Stimulated activated CD4-positive, alpha-beta T cell treated with anti-CD3 and anti-CD28 coated beads, TNF-alpha, amount 100 ng/mL, for 1 hour (primary cell): ENCODE measurements around the gene CORO1C.
"Not testable (repeated sequence)": the region's sequence is repeated elsewhere in the genome, so short reads cannot be mapped to it uniquely, and the experiment has no call there.

Source experiments
- DNase-seq, 3 donors: peaks; one replicate each; pipeline ENCODE4 v3.0.0-alpha.2; 2020; ENCODE audit warnings: low read depth in 3 of 3, low spot score in 1 of 3

CORO1C gene

GRCh38 chr12:108679106-108679681 lies 52.1 kb downstream of the CORO1C start:
- no peak for DNase-seq

- DNase-seq = no peak
These were observed 53.1 kb downstream of the CORO1C start for GRCh38 chr12:108678104-108678730.

- no peak for DNase-seq
These were observed 53.9 kb downstream of the CORO1C start for GRCh38 chr12:108677381-108677780.

GRCh38 chr12:108676707-108677106 lies 54.6 kb downstream of the CORO1C start:
- DNase-seq = no peak

GRCh38 chr12:108675792-108676191 lies 55.5 kb downstream of the CORO1C start:
- DNase-seq = no peak

GRCh38 chr12:108672054-108672453 lies 59.3 kb downstream of the CORO1C start:
- no peak for DNase-seq

GRCh38 chr12:108671110-108671509 lies 60.2 kb downstream of the CORO1C start:
- DNase-seq = no peak

- no peak for DNase-seq
These were observed 61.2 kb downstream of the CORO1C start for GRCh38 chr12:108670066-108670631.

GRCh38 chr12:108668542-108668941 lies 62.8 kb downstream of the CORO1C start:
- no peak for DNase-seq

GRCh38 chr12:108668063-108668462 lies 63.3 kb downstream of the CORO1C start:
- DNase-seq = no peak

- no peak for DNase-seq
These were observed 64.0 kb downstream of the CORO1C start for GRCh38 chr12:108667349-108667748.

- no peak for DNase-seq
These were observed 64.9 kb downstream of the CORO1C start for GRCh38 chr12:108666401-108666881.

GRCh38 chr12:108665608-108666202 lies 65.6 kb downstream of the CORO1C start:
- no peak for DNase-seq

- DNase-seq = peak; percentile 55 to 73 (median 67)
These were observed 66.7 kb downstream of the CORO1C start for GRCh38 chr12:108664338-108665258.

- no peak for DNase-seq
These were observed 67.8 kb downstream of the CORO1C start for GRCh38 chr12:108663324-108664015.

GRCh38 chr12:108658115-108658514 lies 73.2 kb downstream of the CORO1C start:
- not testable (repeated sequence) for DNase-seq

- no peak for DNase-seq
These were observed 74.1 kb downstream of the CORO1C start for GRCh38 chr12:108657130-108657745.

- DNase-seq = not testable (repeated sequence)
These were observed 75.1 kb downstream of the CORO1C start for GRCh38 chr12:108656247-108656646.

- not testable (repeated sequence) for DNase-seq
These were observed 75.5 kb downstream of the CORO1C start for GRCh38 chr12:108655812-108656175.

GRCh38 chr12:108654622-108655021 lies 76.7 kb downstream of the CORO1C start:
- DNase-seq = not testable (repeated sequence)
